ENCODE measurements around the gene KRT7. TPM values are rescaled to one million over a fixed set of nuclear protein-coding genes. Genes with fewer than 3 reads are reported as not detected.

KRT7 gene
- total RNA-seq, 3 donors from 2014 or later: 1.2 to 2.1 (median 1.5) TPM

- Mint-ChIP-seq H3K4me1 (ENCODE audit: low read depth) (peaks cover 5% of the 10 kb centered on the region), H3K27me3 (ENCODE audit: low read depth) (peaks cover 12% of the 10 kb centered on the region), H3K4me3 (no peak overlapping the region), H3K9me3 (no peaks in the 10 kb centered on the region), H3K36me3 (ENCODE audit: insufficient read depth) (no peaks in the 10 kb centered on the region)
- DNase-seq: no peak
- ATAC-seq: no peak
Measured at GRCh38 chr12:52204931-52205505, 28.0 kb upstream of the KRT7 start.

- ATAC-seq: no peak
- Mint-ChIP-seq H3K9me3 (no peaks in the 10 kb centered on the region), H3K27me3 (ENCODE audit: low read depth) (peaks cover 10% of the 10 kb centered on the region), H3K4me1 (ENCODE audit: low read depth) (peaks cover 5% of the 10 kb centered on the region), H3K36me3 (ENCODE audit: insufficient read depth) (no peaks in the 10 kb centered on the region), H3K4me3 (no peak overlapping the region)
- DNase-seq: no peak
Measured at GRCh38 chr12:52205612-52206303, 27.3 kb upstream of the KRT7 start.

- H3K9me3 Mint-ChIP-seq: no peaks in the 10 kb centered on the region
- ATAC-seq: no peak
- H3K27me3 Mint-ChIP-seq (ENCODE audit: low read depth): peaks cover 9% of the 10 kb centered on the region
- DNase-seq: no peak
- H3K36me3 Mint-ChIP-seq (ENCODE audit: insufficient read depth): no peaks in the 10 kb centered on the region
- peaks cover 5% of the 10 kb centered on the region for H3K4me1 Mint-ChIP-seq (ENCODE audit: low read depth)
- no peak overlapping the region for H3K4me3 Mint-ChIP-seq
Measured at GRCh38 chr12:52206304-52207040, 26.6 kb upstream of the KRT7 start.

GRCh38 chr12:52207106-52207505 is 25.9 kb upstream of the KRT7 start:
- ATAC-seq (no peak), DNase-seq (no peak)
- Mint-ChIP-seq H3K9me3 (no peaks in the 10 kb centered on the region), H3K4me3 (no peak overlapping the region), H3K27me3 (ENCODE audit: low read depth) (peaks cover 7% of the 10 kb centered on the region), H3K4me1 (ENCODE audit: low read depth) (peaks cover 5% of the 10 kb centered on the region), H3K36me3 (ENCODE audit: insufficient read depth) (no peaks in the 10 kb centered on the region)

- Mint-ChIP-seq H3K27me3 (ENCODE audit: low read depth) (peaks cover 4% of the 10 kb centered on the region), H3K36me3 (ENCODE audit: insufficient read depth) (no peaks in the 10 kb centered on the region), H3K4me3 (no peak overlapping the region), H3K4me1 (ENCODE audit: low read depth) (peaks cover 4% of the 10 kb centered on the region), H3K9me3 (no peaks in the 10 kb centered on the region)
- ATAC-seq: no peak
- no peak for DNase-seq
Measured at GRCh38 chr12:52207895-52208294, 25.1 kb upstream of the KRT7 start.

GRCh38 chr12:52208424-52209165 is 24.4 kb upstream of the KRT7 start:
- Mint-ChIP-seq H3K36me3 (ENCODE audit: insufficient read depth) (no peaks in the 10 kb centered on the region), H3K4me3 (no peak overlapping the region), H3K9me3 (no peaks in the 10 kb centered on the region), H3K27me3 (ENCODE audit: low read depth) (peaks cover 4% of the 10 kb centered on the region), H3K4me1 (ENCODE audit: low read depth) (no peaks in the 10 kb centered on the region)
- ATAC-seq (no peak), DNase-seq (no peak)

GRCh38 chr12:52209321-52209720 is 23.7 kb upstream of the KRT7 start:
- no peaks in the 10 kb centered on the region for H3K9me3 Mint-ChIP-seq
- no peaks in the 10 kb centered on the region for H3K36me3 Mint-ChIP-seq (ENCODE audit: insufficient read depth)
- no peak for DNase-seq
- H3K4me1 Mint-ChIP-seq (ENCODE audit: low read depth): no peaks in the 10 kb centered on the region
- peaks cover 4% of the 10 kb centered on the region for H3K27me3 Mint-ChIP-seq (ENCODE audit: low read depth)
- ATAC-seq: no peak
- no peak overlapping the region for H3K4me3 Mint-ChIP-seq

- ATAC-seq: no peak
Measured at GRCh38 chr12:52210186-52210924, 22.7 kb upstream of the KRT7 start.

GRCh38 chr12:52210925-52211650 is 22.0 kb upstream of the KRT7 start:
- no peaks in the 10 kb centered on the region for H3K36me3 Mint-ChIP-seq (ENCODE audit: insufficient read depth)
- peaks cover 6% of the 10 kb centered on the region for H3K27me3 Mint-ChIP-seq (ENCODE audit: low read depth)
- no peak overlapping the region for H3K4me3 Mint-ChIP-seq
- ATAC-seq: no peak
- H3K9me3 Mint-ChIP-seq: no peaks in the 10 kb centered on the region
- DNase-seq: no peak
- no peaks in the 10 kb centered on the region for H3K4me1 Mint-ChIP-seq (ENCODE audit: low read depth)

More at GRCh38 chr12:52210186-52210924, 22.7 kb upstream of the KRT7 start:
- Mint-ChIP-seq H3K27me3 (ENCODE audit: low read depth) (peaks cover 6% of the 10 kb centered on the region), H3K4me3 (no peak overlapping the region), H3K4me1 (ENCODE audit: low read depth) (no peaks in the 10 kb centered on the region), H3K36me3 (ENCODE audit: insufficient read depth) (no peaks in the 10 kb centered on the region), H3K9me3 (no peaks in the 10 kb centered on the region)
- DNase-seq: no peak

- H3K27me3 Mint-ChIP-seq (ENCODE audit: low read depth): peaks cover 12% of the 10 kb centered on the region
- DNase-seq: no peak
- H3K4me3 Mint-ChIP-seq: no peak overlapping the region
Measured at GRCh38 chr12:52211716-52212585, 21.1 kb upstream of the KRT7 start.

GRCh38 chr12:52212701-52213563 is 20.1 kb upstream of the KRT7 start:
- Mint-ChIP-seq H3K9me3 (no peaks in the 10 kb centered on the region), H3K36me3 (ENCODE audit: insufficient read depth) (no peaks in the 10 kb centered on the region), H3K4me1 (ENCODE audit: low read depth) (no peaks in the 10 kb centered on the region), H3K27me3 (ENCODE audit: low read depth) (peaks cover 13% of the 10 kb centered on the region), H3K4me3 (no peak overlapping the region)
- no peak for ATAC-seq
- DNase-seq: no peak

More at GRCh38 chr12:52211716-52212585, 21.1 kb upstream of the KRT7 start:
- Mint-ChIP-seq H3K9me3 (no peaks in the 10 kb centered on the region), H3K4me1 (ENCODE audit: low read depth) (no peaks in the 10 kb centered on the region), H3K36me3 (ENCODE audit: insufficient read depth) (no peaks in the 10 kb centered on the region)
- ATAC-seq: no peak
